Measurements from ENCODE around the gene GLYATL3. TPM values are rescaled to one million over a fixed set of nuclear protein-coding genes. Genes with fewer than 3 reads are reported as not detected.
"Not testable (repeated sequence)": the region's sequence is repeated elsewhere in the genome, so short reads cannot be mapped to it uniquely, and the experiment has no call there.

GLYATL3 gene
- total RNA-seq, 1 donor from 2014 or later = not detected

- H3K9me3 ChIP-seq = no peaks in the 10 kb centered on the region
- DNase-seq = no peak
- no peak for ATAC-seq
- no peaks in the 10 kb centered on the region for H3K36me3 ChIP-seq
- H3K4me3 ChIP-seq = no peak overlapping the region
- intact Hi-C loops (cut with DNase I) = no loop called here
- TF ChIP-seq CTCF (IDR thresholded peaks at IDR 0.05) = no peak
- H3K27me3 ChIP-seq (ENCODE audit: low read depth) = no peaks in the 10 kb centered on the region
- no peak overlapping the region for H3K27ac ChIP-seq
- H3K4me1 ChIP-seq = no peaks in the 10 kb centered on the region
Observed at GRCh38 chr6:49479308-49479970, 20.3 kb upstream of the GLYATL3 start.

- intact Hi-C loops (cut with DNase I); H3K4me1 ChIP-seq; H3K4me3 ChIP-seq; DNase-seq; ATAC-seq; H3K27ac ChIP-seq; H3K27me3 ChIP-seq (ENCODE audit: low read depth); H3K9me3 ChIP-seq; H3K36me3 ChIP-seq: not testable (repeated sequence)
Observed at GRCh38 chr6:49481846-49482245, 17.9 kb upstream of the GLYATL3 start.

- H3K4me1 ChIP-seq; H3K27ac ChIP-seq; intact Hi-C loops (cut with DNase I); DNase-seq; ATAC-seq; H3K36me3 ChIP-seq; H3K4me3 ChIP-seq; H3K9me3 ChIP-seq; H3K27me3 ChIP-seq (ENCODE audit: low read depth): not testable (repeated sequence)
Observed at GRCh38 chr6:49483380-49483779, 16.3 kb upstream of the GLYATL3 start.

GRCh38 chr6:49490633-49491032, 9.1 kb upstream of the GLYATL3 start:
- no peak for TF ChIP-seq CTCF (IDR thresholded peaks at IDR 0.05)
- no peaks in the 10 kb centered on the region for H3K4me1 ChIP-seq
- H3K27ac ChIP-seq = no peak overlapping the region
- DNase-seq (no peak), ATAC-seq (no peak)
- no peaks in the 10 kb centered on the region for H3K27me3 ChIP-seq (ENCODE audit: low read depth)
- no peaks in the 10 kb centered on the region for H3K9me3 ChIP-seq
- intact Hi-C loops (cut with DNase I) = no loop called here
- H3K36me3 ChIP-seq = peaks cover 46% of the 10 kb centered on the region
- no peak overlapping the region for H3K4me3 ChIP-seq

GRCh38 chr6:49497304-49497703, 2.4 kb upstream of the GLYATL3 start:
- intact Hi-C loops (cut with DNase I) = no loop called here
- Histone ChIP-seq H3K4me3 (no peak overlapping the region), H3K9me3 (no peaks in the 10 kb centered on the region), H3K27ac (no peak overlapping the region), H3K4me1 (no peaks in the 10 kb centered on the region), H3K27me3 (ENCODE audit: low read depth) (no peaks in the 10 kb centered on the region), H3K36me3 (peaks cover 4% of the 10 kb centered on the region)
- ATAC-seq (no peak), DNase-seq (no peak)
- TF ChIP-seq CTCF (IDR thresholded peaks at IDR 0.05) = no peak

- intact Hi-C loops (cut with DNase I) = no loop called here
- Histone ChIP-seq H3K27ac (no peak overlapping the region), H3K27me3 (ENCODE audit: low read depth) (no peaks in the 10 kb centered on the region), H3K4me1 (no peaks in the 10 kb centered on the region), H3K4me3 (no peak overlapping the region), H3K9me3 (no peaks in the 10 kb centered on the region), H3K36me3 (no peaks in the 10 kb centered on the region)
- ATAC-seq (no peak), DNase-seq (no peak)
- TF ChIP-seq CTCF (IDR thresholded peaks at IDR 0.05) = no peak
Observed at GRCh38 chr6:49499126-49499525, 597 bp upstream of the GLYATL3 start.

All from lower lobe of right lung (tissue), 2 donors.